Nucleus accumbens (tissue), 56 donors: Measurements from ENCODE around the gene CADPS2.

Experiments used
- DNase-seq, 56 donors: peaks; one replicate each; lab custom pipeline; 2025; lab: John Stamatoyannopoulos, UW

The CADPS2 gene

DNA sequence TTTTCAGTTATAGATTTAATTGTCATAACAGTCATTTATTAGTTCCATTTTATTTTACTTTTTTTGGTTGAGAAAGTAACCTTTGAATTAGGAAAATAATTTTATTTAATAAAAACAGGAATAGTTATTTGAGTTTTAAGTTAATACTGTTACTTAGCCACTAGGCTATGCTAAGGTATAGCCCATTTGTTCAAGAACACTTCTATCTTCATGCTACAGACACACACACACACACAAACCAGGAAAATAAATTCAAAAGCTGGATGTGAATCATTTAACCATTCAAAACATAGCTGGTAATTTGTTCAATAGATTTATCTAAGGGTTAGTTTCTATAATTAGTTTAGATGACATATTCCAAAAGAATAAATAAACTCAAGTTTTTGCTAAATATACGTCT, 335.7 kb downstream of the CADPS2 start:
- no peak for DNase-seq

DNA sequence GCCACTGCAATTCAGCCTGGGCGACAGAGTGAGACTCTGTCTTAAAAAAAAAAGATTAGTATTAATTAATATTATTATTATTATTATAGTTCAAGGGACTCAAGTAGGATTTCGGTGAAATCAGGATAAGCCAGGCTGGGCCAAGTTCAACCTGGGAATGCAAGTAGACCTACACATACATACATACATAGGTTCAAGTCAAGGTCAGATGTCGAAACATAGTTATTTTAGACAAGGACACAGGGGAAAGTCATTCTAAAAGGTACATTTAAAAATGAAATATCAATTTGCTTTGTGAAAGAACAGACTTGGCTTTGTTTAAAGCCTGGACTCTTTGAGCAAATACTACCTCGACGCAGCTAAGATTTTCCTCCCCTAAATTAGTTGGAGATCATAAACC, 336.7 kb downstream of the CADPS2 start:
- DNase-seq = no peak

DNA sequence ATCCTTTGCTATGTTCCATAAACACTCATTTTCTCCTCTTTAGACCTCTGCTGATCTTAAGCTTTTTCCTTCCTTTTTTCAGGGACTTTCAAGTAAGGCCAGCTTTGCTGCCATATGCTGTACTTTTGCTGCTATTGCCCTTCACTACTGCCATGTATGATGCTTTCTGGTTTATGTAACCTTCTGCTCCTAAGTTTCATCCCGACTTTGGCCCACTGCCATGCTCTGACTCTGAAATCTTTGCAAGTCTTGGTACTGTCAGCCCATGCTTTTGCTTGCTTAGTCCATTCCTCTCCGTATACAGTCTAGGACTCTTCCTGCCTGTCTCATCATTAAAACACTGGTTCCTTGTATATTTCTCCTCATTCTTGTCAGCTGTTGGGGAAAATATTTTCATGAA, 339.8 kb downstream of the CADPS2 start:
- no peak for DNase-seq

DNA sequence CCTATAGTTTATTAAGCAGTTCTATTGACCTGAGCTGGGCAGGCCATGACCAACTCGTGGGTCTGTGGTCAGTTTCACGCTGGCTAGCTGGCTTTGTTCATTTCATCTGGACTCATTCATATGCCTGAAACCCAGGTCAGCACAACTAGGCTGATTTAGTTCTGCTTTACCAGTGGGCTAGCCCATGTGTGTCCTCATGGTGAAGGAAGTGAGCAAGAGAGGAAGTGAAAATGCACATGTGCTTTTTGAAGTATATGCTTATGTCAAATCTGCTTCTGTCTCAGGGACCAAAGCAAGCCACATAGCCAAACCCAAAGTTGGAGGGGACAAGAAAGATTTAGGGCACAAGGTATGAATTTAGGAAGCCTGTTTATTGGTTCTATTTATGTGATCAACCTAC, 341.8 kb downstream of the CADPS2 start:
- DNase-seq = peak in 14 of 56 donors; percentile 1 to 31 (median 8)

DNA sequence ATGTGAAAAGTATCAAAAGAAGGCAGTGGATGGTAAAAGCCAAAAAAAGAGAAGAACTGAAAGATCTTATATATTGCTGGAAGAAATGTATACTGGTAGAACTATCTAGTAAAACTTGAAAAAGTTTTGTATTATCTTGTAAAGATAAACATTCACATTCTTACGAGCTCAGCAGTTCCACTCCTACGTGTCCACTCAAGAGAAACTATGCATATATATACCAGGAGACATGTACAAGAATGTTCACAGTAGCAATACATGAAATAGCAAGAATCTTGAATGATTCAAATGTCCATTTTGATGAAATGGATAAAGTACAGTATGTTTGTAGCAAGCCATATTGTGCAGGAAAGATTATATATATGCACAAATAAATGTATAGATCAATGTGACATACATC, 342.4 kb downstream of the CADPS2 start:
- no peak for DNase-seq

DNA sequence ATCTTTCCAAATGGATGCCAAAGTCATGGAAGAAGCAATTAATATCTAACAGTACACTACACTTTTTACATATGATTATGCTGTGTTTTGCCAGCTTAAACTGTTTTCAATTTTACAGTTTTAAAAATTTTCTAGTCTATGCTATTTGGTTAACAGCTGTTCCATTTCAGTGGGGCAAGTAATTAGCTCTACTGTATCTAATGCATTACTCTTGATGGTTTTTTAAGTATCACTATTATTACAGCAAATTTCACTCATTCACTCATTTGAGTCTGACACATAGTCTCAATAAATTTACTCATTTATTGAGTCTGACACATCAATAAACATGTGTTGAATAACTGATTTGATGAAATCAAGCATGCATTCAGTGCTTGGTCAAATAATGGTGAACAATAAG, 343.1 kb downstream of the CADPS2 start:
- no peak for DNase-seq

DNA sequence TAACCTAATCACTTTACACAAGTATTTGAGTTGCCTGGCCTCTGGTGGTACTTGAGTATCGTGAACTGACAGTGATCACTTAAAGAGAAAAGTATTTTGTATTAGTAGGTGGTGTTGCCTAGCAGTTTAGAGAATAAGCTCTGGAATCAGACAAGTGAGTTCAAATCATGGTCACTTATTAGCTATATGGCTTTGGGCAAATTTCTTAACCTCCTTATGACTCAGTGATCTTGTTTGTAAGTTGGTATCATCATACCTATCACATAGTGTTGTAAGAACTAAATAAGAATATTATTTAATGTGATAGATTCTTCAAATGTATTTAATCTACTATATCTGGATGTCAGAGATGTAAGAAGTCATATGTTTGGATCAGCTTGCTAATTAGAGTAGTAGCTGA, 351.2 kb downstream of the CADPS2 start:
- no peak for DNase-seq

DNA sequence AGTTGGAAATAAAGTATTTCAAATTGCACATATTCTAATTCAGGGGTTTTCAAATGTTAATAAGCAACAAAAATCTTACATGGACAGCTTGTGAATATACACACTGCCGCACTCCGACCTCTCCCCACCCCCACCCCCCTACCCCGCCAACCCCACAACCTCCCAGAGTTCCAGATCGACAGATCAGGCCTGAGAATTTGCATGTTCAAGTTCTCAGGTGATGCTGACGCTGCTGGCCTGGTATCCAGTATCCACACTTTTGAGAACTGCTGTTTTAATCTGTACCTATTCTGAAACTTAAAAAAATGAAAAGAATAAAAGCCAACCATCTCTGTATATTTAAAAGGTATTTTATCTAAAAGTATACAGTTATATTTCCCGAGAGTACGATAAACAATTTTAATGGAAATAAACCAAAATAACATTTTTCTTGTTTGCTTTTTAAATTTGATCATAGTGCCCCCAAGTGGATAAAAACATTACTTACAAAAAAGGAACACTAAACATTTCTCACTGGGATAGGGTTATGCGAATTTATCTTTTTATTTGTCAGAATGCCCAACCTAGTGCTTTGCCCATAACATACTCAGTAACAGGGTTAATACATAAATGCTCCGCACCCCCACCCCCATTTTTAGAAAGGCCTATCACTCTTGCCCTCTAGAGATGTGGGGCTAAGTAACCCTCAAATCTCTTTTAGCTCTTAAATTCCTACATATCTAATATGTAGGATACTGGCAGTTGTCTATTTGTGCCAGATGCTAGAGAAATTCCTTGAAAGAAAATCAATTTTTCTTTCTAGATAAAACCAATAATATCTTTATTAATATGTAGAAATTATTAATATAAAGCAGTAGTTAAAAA, 353.6 kb downstream of the CADPS2 start:
- DNase-seq = no peak

DNA sequence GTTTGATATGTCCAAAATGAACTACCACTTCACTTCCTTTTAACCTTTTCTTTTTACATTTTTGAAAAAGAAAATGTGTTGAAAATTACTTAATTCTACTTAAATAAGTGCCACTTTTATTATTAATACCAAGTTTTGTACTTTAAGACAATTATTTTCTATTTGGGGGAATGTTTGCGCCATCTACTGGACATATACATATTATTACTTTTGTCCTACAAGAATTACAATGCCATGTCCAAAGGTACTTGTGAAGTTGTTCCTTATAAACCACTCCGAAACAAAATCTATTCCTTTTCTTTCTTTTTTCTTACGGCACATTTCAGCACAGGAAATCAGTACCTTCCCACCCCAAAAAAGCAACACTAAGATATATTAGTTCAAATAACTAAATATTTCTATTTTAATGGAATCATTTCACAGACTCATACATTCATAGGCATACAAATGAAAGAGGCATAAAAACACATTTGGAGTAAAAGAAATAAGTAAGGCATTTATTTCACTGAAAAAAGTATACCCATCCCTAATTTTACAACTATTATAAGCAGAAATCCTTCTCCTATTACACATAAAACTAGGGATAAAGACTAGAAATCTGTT, 357.3 kb downstream of the CADPS2 start:
- no peak for DNase-seq

DNA sequence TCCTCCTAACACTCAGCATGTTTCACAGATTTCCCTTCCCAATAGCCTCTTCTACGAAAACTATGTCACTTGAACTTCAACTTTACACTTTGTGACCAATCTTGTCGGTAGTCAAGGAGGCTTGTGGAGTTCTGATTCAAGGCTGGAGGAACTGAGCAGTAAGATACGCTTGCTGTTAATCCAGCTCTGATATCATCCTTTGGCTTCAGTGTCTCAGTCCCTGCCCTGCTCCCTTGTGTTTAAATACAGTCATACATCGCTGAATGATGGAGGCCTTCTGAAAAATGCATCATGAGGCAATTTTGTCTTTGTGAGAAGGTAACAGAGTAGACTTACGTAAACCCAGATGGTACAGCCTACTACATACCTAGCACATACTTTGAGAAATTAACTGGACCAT, 360.9 kb downstream of the CADPS2 start:
- DNase-seq = no peak

DNA sequence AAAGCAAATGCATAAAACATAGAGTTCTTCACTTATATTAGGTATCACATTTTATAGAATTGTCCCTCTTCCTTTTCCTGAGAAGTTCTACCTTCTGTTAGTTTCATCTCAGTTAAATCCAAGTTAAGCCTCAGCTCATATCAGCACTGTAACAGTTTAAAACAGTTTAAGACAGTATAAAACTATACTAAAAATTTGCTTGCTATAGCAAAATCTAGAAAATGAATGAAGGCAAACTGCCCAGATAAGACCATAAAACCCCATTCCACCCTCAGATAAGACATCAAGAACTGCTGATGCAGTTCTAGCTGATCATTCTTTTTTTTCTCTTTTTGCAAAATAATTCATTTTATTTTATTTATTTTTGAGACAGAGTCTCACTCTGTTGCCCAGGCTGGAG, 364.5 kb downstream of the CADPS2 start:
- DNase-seq = no peak

DNA sequence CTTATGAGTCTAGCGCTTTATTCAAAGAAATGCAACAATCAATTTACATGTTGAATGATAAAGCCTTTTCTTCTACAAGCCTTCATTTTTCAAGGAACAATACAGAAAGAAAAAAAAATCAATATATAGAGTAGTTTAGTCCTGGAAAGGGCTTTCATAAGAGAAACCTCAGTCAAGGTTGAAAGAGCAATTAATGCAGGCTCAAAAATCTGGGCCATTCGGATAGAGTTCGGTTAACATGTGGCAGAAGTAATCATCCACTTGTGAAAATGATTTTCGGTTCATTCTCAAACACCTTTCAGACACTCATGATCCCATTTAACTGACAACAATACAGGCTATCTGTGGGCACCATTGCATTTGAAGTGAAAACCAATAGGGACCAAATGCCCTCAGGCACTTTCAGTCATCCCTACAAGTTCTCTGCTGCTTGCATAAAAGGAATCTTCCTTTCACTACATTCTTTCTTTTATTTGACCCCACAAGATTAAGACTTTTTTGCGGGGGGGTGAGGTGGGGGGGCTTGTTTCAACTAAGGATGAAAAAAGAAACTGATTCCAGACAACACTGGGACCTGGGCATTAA, 365.2 kb downstream of the CADPS2 start:
- no peak for DNase-seq

DNA sequence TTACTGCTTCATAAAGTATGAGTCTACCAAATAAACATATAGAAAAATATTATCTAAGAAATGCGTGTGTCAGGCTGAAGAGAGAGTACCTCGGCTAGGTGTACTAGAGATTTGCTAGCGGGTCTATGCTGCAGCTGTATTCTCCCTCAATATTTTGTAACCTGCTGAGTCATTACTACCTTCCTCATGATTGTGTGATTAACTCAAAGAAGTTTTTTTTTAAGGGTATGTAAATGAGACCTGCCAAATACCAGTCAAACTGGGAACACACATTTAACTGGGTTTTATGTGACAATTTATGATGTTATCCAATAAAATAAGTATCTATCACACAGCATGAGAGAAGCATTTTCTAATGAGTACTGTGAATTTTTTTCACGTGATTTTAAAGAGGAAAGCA, 367.8 kb downstream of the CADPS2 start:
- no peak for DNase-seq

DNA sequence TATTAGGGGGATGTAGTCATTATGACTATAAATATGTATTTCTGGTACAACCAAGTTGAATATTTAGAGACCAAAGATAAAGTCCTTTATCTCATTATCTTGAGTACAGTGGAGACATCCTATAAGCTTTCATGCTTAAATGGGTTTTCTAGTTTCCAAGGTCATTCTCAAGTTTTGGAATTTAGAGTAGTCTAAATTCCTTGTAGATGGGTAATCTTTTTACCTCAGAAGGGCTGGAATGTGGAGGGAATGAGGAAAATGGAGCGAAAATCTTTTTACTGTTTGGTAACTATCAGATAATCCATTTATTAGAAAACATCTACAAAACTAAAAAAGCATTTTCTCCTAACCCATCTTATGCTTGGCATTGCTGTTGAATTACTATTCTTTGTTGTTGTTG, 368.7 kb downstream of the CADPS2 start:
- DNase-seq = no peak

DNA sequence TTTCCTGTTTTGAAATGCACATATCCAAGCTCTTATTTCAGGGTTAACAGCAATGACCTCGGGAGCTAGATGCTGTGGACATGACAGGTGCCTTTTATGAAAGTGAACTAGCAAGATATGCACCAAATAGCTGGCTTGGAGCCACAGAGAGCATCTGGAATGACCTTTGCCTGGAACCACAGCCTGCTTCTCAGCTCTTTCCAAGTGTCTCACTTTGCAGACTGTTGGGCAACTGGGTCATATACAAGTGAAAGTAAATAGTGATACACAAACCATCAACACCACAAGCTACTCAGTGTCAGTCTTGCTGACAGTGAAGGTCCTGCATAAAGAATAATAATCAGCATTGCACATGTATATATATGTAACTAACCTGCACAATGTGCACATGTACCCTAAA, 370.9 kb downstream of the CADPS2 start:
- DNase-seq = no peak

DNA sequence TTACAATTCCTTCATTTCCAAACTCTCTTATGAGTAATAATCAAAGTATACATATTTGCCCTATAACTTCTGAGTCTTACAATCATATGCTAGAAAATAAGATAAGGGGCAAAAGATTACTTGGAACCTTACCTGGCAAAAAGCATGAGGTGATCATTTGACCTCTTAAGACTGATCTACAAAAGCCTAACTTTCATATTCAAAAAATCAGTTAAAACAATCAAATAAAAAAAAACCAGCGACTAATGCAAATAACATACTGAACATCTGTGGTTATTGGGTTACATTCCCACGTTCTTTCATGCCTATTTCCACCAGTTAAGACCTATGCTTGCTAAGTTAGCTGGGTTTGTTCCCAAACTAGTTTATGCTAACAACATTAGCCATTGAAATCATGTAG, 375.0 kb downstream of the CADPS2 start:
- DNase-seq = no peak

DNA sequence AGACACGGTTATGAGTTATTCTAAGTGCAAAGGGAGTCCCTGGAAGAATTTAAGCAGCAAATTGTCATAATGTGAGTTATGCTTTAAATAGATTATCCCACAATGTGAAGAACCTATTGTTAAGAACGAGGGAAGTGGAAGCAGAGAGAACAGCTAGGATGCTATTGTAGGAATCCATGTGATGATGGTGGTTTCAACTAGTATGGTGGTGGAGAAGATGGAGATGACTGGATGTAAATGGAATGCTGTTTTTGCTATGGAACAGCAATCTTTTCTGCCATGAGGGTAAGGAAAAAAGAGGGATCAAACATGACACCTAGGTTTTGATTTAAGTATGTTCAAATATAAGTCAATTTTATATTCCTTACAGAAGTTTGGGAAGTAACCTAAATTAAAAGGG, 378.7 kb downstream of the CADPS2 start:
- no peak for DNase-seq

DNA sequence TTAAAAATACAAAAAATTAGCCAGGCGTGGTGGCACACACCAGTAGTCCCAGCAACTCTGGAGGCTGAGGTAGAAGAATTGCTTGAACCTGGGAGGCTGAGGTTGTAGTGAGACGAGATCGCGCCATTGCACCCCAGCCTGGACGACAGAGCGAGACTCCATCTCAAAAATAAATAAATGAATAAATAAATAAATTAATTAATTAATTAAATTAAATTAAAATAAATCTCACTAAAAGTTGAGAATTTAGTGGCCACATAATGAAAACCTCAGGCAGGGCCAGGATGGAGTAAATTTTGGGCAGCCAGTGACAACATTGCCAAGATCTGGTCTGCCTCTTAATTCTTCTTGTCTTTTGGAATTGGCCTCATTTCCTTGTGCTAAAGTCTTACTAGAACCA, 394.3 kb downstream of the CADPS2 start:
- no peak for DNase-seq

DNA sequence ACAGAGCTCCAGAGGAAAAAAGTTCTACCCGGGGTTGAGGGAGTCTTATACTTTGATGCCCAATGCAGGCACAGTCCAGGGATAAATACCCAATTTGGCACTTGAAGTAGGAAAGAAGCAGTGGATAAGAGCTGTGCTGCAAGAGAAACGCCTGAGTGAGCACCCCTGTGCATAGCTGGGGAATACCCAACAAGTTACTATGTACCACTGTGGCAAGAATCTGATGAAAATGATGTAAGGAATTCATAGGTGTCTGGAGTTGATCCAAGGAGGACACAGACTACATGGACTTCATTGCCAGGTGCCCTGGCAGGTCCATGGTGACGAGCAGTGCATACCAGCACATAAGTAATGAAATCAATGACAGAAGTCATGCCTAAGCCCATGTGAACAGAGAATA, 398.0 kb downstream of the CADPS2 start:
- no peak for DNase-seq

DNA sequence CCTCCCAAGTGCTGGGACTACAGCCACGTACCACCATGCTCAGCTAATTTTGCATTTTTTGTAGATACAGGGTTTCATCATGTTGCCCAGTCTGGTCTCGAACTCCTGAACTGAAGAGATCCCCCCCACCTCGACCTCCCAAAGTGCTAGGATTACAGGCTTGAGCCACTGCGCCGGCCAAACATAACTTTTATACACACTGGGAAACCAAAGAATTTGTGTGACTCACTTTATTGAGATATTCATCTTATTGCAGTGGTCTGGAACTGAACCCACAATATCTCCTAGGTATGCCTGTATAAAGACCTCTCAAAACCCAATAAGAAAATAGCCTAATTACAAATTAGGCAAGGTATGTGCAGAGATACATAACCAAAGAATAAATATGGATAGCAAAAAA, 399.1 kb downstream of the CADPS2 start:
- no peak for DNase-seq

DNA sequence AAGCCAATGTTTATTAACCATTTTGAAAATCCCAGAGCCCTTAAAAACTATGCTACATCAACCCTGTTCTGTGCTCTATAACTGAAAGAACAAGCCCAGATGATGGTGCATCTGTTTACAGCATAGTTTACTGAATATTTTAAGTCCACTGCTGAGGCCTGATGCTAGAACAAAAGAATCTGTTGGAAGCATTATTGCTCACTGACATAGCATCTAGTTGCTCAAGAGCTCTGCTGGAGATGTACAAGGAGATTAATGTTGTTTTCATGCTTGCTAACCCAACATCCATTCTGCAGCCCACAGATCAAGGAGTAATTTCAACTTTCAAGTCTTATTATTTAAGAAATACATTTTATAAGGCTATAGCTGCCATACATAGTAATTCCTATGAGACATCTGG, 400.4 kb downstream of the CADPS2 start:
- no peak for DNase-seq

DNA sequence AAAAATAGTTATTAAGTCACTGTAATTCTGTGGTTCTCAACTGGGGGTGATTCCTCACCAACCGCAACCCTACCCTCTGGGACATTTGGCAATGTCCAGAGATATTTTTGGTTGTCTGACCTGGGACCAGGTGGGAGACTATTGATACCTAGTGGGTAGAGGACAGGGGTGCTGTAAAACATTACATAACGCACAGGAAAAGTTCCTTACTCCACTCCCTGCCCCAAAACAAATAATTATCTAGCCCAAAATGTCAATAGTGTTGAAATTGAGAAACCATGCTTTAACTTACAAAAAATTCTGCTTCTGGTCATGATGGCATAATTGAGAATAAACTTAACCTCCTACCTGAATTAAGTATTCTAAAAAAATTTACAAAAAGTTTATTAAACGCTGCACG, 404.0 kb downstream of the CADPS2 start:
- no peak for DNase-seq
